DOHH2 (cell line): ENCODE data around the gene MTOR.
"Not testable (repeated sequence)": the region's sequence is repeated elsewhere in the genome, so short reads cannot be mapped to it uniquely, and the experiment has no call there.

ENCODE experiments used
- H3F3A ChIP-seq: fragments of 200-600 bp; sonication (generic), shearing (Covaris generic); 2 replicates; pipeline ENCODE4 v1.6.0; 2016; ENCODE audit warnings: antibody characterized with exemption, mild to moderate bottlenecking; ENCODE audit not compliant: control insufficient read depth, insufficient read depth
- H3K27ac ChIP-seq: fragments of 200-600 bp; sonication (generic); 2 replicates; pipeline ENCODE4 v1.5.1; 2014; ENCODE audit warnings: low read depth, mild to moderate bottlenecking, low read length, moderate library complexity
- H3K27me3 ChIP-seq: fragments of 200-600 bp; sonication (generic); 2 replicates; pipeline ENCODE4 v1.6.1; 2014; ENCODE audit warnings: mild to moderate bottlenecking, low read length, mixed read lengths; ENCODE audit not compliant: control insufficient read depth
- H3K36me3 ChIP-seq: fragments of 200-600 bp; sonication (generic); 2 replicates; pipeline ENCODE4 v1.6.1; 2014; ENCODE audit warnings: mild to moderate bottlenecking, low read length, moderate library complexity, mixed read lengths; ENCODE audit not compliant: control insufficient read depth
- H3K4me1 ChIP-seq: fragments of 200-600 bp; sonication (generic); 2 replicates; pipeline ENCODE4 v1.6.1; 2014; ENCODE audit warnings: mild to moderate bottlenecking, low read length, mixed read lengths; ENCODE audit not compliant: control insufficient read depth
- H3K4me2 ChIP-seq: fragments of 200-600 bp; sonication (generic); 2 replicates; pipeline ENCODE4 v1.6.0; 2014; ENCODE audit warnings: mild to moderate bottlenecking, low read length, moderate library complexity
- H3K4me3 ChIP-seq: fragments of 200-600 bp; sonication (generic); 2 replicates; pipeline ENCODE4 v1.5.1; 2014; ENCODE audit warnings: mild to moderate bottlenecking, low read length, mixed read lengths
- H3K79me2 ChIP-seq: fragments of 200-600 bp; sonication (generic); 2 replicates; pipeline ENCODE4 v1.6.1; 2014; ENCODE audit warnings: mild to moderate bottlenecking, low read length, mixed read lengths; ENCODE audit not compliant: control insufficient read depth
- H3K9me2 ChIP-seq: fragments of 200-600 bp; sonication (generic); replicated peaks from 2 replicates; pipeline ENCODE4 v1.6.1; 2014; ENCODE audit warnings: mild to moderate bottlenecking, low read length, mixed read lengths; ENCODE audit not compliant: control insufficient read depth
- H3K9me3 ChIP-seq: fragments of 200-600 bp; sonication (generic); 2 replicates; pipeline ENCODE4 v1.6.1; 2014; ENCODE audit warnings: antibody characterized with exemption, low read length, mixed read lengths; ENCODE audit not compliant: control insufficient read depth, insufficient read depth
- H4K20me1 ChIP-seq: fragments of 200-600 bp; sonication (generic); 2 replicates; pipeline ENCODE4 v1.6.0; 2014; ENCODE audit warnings: low read depth, mild to moderate bottlenecking, antibody characterized with exemption, low read length, moderate library complexity; ENCODE audit not compliant: control insufficient read depth, insufficient read depth
- CTCF ChIP-seq: fragments of 200-600 bp; sonication (generic); IDR thresholded peaks from one replicate; pipeline ENCODE4 v1.5.1; 2014; ENCODE audit warnings: antibody characterized with exemption, mild to moderate bottlenecking, low read depth, low read length; ENCODE audit not compliant: poor library complexity, severe bottlenecking
- EZH2phosphoT487 ChIP-seq: fragments of 200-600 bp; sonication (generic); IDR thresholded peaks from 2 replicates; pipeline ENCODE4 v1.6.1; 2017; ENCODE audit warnings: borderline replicate concordance, mild to moderate bottlenecking, antibody characterized with exemption, low read length, moderate library complexity, mixed read lengths

The MTOR gene

DNA sequence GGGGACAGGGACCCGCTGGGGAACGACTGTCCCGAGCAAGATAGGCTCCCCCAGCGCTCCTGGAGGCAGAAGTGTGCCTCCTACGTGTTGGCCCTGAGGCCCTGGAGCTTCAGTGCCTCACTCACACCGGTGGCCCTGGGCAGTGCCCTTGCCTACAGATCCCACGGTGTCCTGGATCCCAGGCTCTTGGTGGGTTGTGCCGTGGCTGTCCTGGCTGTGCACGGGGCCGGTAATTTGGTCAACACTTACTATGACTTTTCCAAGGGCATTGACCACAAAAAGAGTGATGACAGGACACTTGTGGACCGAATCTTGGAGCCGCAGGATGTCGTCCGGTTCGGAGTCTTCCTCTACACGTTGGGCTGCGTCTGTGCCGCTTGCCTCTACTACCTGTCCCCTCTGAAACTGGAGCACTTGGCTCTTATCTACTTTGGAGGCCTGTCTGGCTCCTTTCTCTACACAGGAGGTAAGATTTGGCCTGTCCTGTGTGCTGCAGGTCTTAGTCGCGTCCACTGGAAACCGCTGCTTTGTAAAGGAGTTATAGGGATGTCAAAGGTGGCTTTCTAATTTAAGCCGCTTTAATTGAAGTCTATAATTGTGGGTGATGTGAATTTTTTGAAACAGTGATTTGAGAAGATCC, 11.4 kb upstream of the MTOR start:
- Histone ChIP-seq H3K36me3 (peaks cover 27% of the 10 kb centered on the region), H3K9me2 (no peaks in the 10 kb centered on the region), H3K79me2 (peaks cover 55% of the 10 kb centered on the region)

DNA sequence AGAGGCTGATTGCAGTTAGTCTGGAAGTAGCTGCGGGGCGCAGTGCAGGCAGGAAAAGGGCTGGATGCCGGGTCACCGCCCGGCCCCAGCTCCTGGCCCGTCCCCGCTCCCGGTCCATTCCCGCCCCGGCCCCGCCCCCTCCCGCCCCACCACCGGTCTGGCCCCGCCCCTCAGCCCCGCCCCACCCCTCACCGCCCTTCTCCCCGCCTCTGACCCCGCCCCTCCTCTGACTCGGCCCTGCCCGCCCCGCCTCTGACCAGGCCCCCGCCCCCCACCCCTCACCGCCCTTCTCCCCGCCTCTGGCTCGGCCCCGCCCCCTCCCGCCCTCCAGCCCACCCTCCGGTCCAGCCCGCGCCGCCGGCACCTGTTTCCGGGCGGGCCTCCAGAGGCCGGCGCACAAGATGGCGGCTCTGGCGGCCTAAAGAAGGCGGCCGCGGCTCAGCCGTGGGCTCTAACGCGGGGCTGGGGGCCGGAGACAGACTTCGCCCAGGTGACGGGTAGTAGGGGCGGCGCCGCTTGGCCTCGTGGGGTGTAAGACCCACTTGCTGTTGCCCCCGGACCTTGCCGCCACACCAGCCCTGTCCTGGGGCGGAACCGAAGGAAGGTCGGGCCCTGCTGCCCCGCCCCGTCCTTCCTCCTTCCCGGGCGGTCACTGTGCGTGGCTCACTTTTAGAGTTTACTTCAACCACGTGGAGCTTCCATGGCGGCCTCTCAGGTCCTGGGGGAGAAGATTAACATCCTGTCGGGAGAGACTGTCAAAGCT, 10.7 kb upstream of the MTOR start, which contains the start of gene UBIAD1:
Gene UBIAD1 (plus strand): TSS at position 367 of the 763 bp plus-strand sequence. CDS start 334 bp downstream, at position 701.
- Histone ChIP-seq H3K4me2 (peak within 1 kb of the TSS; percentile 85), H3K9me2 (no peaks in the 10 kb centered on the region), H3K9me3 (no peaks in the 10 kb centered on the region), H3F3A (0 out of 2 replicates have a peak, but pooled peaks cover 3% of the 10 kb centered on the region), H3K27me3 (no peaks in the 10 kb centered on the region), H4K20me1 (peaks cover 5% of the 10 kb centered on the region; the same call in 1 of the 2 replicates), H3K36me3 (peaks cover 21% of the 10 kb centered on the region), H3K4me1 (peaks cover 24% of the 10 kb centered on the region), H3K27ac (peak within 1 kb of the TSS; percentile 68), H3K4me3 (peak within 1 kb of the TSS; percentile 90), H3K79me2 (peaks cover 48% of the 10 kb centered on the region)
- TF ChIP-seq EZH2phosphoT487 = no peak

More for the DNA sequence above, 11.4 kb upstream of the MTOR start:
- TF ChIP-seq EZH2phosphoT487 (no peak), CTCF (no peak)
- Histone ChIP-seq H3K9me3 (no peaks in the 10 kb centered on the region), H3K27me3 (no peaks in the 10 kb centered on the region), H3F3A (0 out of 2 replicates have a peak, but pooled peaks cover 3% of the 10 kb centered on the region), H3K27ac (peak overlapping the region; percentile 68), H3K4me3 (peak overlapping the region; percentile 90), H3K4me2 (peak overlapping the region; percentile 85), H4K20me1 (peaks cover 5% of the 10 kb centered on the region; the same call in 1 of the 2 replicates), H3K4me1 (peaks cover 24% of the 10 kb centered on the region)

DNA sequence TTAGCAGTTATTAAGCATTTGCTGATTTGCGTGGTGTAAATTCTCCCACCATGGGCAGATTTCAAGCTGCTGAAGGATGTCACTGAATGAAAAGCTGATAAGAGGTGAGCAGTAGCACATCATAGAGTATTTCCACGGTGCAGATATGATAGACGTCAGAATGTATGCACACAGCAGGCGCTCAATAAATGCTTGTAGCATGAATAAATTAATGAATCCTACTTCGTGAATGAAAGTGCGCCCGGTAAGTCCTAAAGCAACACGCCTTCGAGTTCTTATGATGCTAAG, 10.1 kb upstream of the MTOR start:
- H3K27ac ChIP-seq = no peak overlapping the region

GRCh38 chr1:11267350-11268337, 5.3 kb upstream of the MTOR start:
- not testable (repeated sequence) for H3K9me3 ChIP-seq, H3K36me3 ChIP-seq, H3K4me3 ChIP-seq, H3K27ac ChIP-seq, H3K9me2 ChIP-seq, H3K79me2 ChIP-seq, H3K4me1 ChIP-seq, H3F3A ChIP-seq, H3K4me2 ChIP-seq, H4K20me1 ChIP-seq, H3K27me3 ChIP-seq

More for the DNA sequence above, 10.1 kb upstream of the MTOR start:
- Histone ChIP-seq H4K20me1 (peaks cover 5% of the 10 kb centered on the region; the same call in 1 of the 2 replicates), H3K27me3 (no peaks in the 10 kb centered on the region), H3K9me3 (no peaks in the 10 kb centered on the region), H3K4me3 (peak overlapping the region; percentile 69), H3K4me1 (peaks cover 24% of the 10 kb centered on the region), H3K79me2 (peaks cover 43% of the 10 kb centered on the region), H3F3A (0 out of 2 replicates have a peak, but pooled peaks cover 3% of the 10 kb centered on the region), H3K36me3 (peaks cover 20% of the 10 kb centered on the region), H3K4me2 (peak overlapping the region; percentile 78), H3K9me2 (no peaks in the 10 kb centered on the region)
- TF ChIP-seq EZH2phosphoT487 (no peak), CTCF (no peak)
